ENCODE measurements around the gene HDGFL2. TPM values are rescaled to one million over a fixed set of nuclear protein-coding genes. Genes with fewer than 3 reads are reported as not detected.

HDGFL2 gene
- polyA plus RNA-seq, 1 experiment, result 26.0 TPM

GRCh38 chr19:4505570-4506448 lies 33.7 kb downstream of the HDGFL2 start:
- Histone ChIP-seq H3K36me3 (ENCODE audit: control insufficient read depth, insufficient read depth, low read length) (peaks cover 15% of the 10 kb centered on the region), H3K4me3 (ENCODE audit: low read depth, low read length) (no peak overlapping the region), H3K27me3 (ENCODE audit: control insufficient read depth, insufficient read depth, low read length) (no peaks in the 10 kb centered on the region)
- ChIA-PET POLR2A (no interaction called here), CTCF (no interaction called here)
- TF ChIP-seq CTCF (IDR thresholded peaks at IDR 0.05; ENCODE audit: insufficient read depth, low read depth, low read length), result no peak
- no peak for DNase-seq (ENCODE audit: low read depth)

GRCh38 chr19:4506449-4507149 lies 34.5 kb downstream of the HDGFL2 start:
- H3K4me3 ChIP-seq (ENCODE audit: low read depth, low read length), result no peak overlapping the region
- POLR2A ChIA-PET, result interaction anchor here (0.7 kb wide), 1 partner anchor 152 kb away, joined by 15 read pairs; no protein-coding TSS in a partner anchor
- TF ChIP-seq CTCF (IDR thresholded peaks at IDR 0.05; ENCODE audit: insufficient read depth, low read depth, low read length), result 0 out of 2 replicates have a peak, but pooled peaks have one; percentile 2
- H3K27me3 ChIP-seq (ENCODE audit: control insufficient read depth, insufficient read depth, low read length), result no peaks in the 10 kb centered on the region
- H3K36me3 ChIP-seq (ENCODE audit: control insufficient read depth, insufficient read depth, low read length), result peaks cover 11% of the 10 kb centered on the region
- CTCF ChIA-PET, result interaction anchor here (2.0 kb wide), 1 partner anchor 17 kb away, joined by 8 read pairs; no protein-coding TSS in a partner anchor
- no peak for DNase-seq (ENCODE audit: low read depth)

GRCh38 chr19:4507150-4507452 lies 35.0 kb downstream of the HDGFL2 start:
- TF ChIP-seq CTCF (IDR thresholded peaks at IDR 0.05; ENCODE audit: insufficient read depth, low read depth, low read length), result no peak
- ChIA-PET CTCF (interaction anchor here (2.0 kb wide), 1 partner anchor 17 kb away, joined by 8 read pairs; no protein-coding TSS in a partner anchor), POLR2A (no interaction called here)
- no peaks in the 10 kb centered on the region for H3K27me3 ChIP-seq (ENCODE audit: control insufficient read depth, insufficient read depth, low read length)
- no peak for DNase-seq (ENCODE audit: low read depth)
- no peak overlapping the region for H3K4me3 ChIP-seq (ENCODE audit: low read depth, low read length)
- H3K36me3 ChIP-seq (ENCODE audit: control insufficient read depth, insufficient read depth, low read length), result peaks cover 9% of the 10 kb centered on the region

GRCh38 chr19:4507804-4508203 lies 35.7 kb downstream of the HDGFL2 start:
- no peak for TF ChIP-seq CTCF (IDR thresholded peaks at IDR 0.05; ENCODE audit: insufficient read depth, low read depth, low read length)
- H3K36me3 ChIP-seq (ENCODE audit: control insufficient read depth, insufficient read depth, low read length), result peaks cover 4% of the 10 kb centered on the region
- no peaks in the 10 kb centered on the region for H3K27me3 ChIP-seq (ENCODE audit: control insufficient read depth, insufficient read depth, low read length)
- CTCF ChIA-PET, result interaction anchor here (0.8 to 2.0 kb wide), 4 partner anchors 9 to 59 kb away, joined by 3 to 8 read pairs (median 4); no protein-coding TSS in a partner anchor
- no peak for DNase-seq (ENCODE audit: low read depth)
- no peak overlapping the region for H3K4me3 ChIP-seq (ENCODE audit: low read depth, low read length)
- POLR2A ChIA-PET, result no interaction called here

- peaks cover under 1% of the 10 kb centered on the region for H3K36me3 ChIP-seq (ENCODE audit: control insufficient read depth, insufficient read depth, low read length)
- CTCF ChIA-PET, result interaction anchor here (0.8 to 1.7 kb wide), 4 partner anchors 8 to 58 kb away, joined by 3 to 5 read pairs (median 3); no protein-coding TSS in a partner anchor
- H3K4me3 ChIP-seq (ENCODE audit: low read depth, low read length), result no peak overlapping the region
- no peaks in the 10 kb centered on the region for H3K27me3 ChIP-seq (ENCODE audit: control insufficient read depth, insufficient read depth, low read length)
- POLR2A ChIA-PET, result no interaction called here
- no peak for TF ChIP-seq CTCF (IDR thresholded peaks at IDR 0.05; ENCODE audit: insufficient read depth, low read depth, low read length)
- DNase-seq (ENCODE audit: low read depth), result no peak
Measured at GRCh38 chr19:4508698-4509097, 36.6 kb downstream of the HDGFL2 start.

Measured in BJ (cell line).